ENCODE data around the gene ODR4.
"Not testable (repeated sequence)": the region's sequence is repeated elsewhere in the genome, so short reads cannot be mapped to it uniquely, and the experiment has no call there.

The ODR4 gene

GRCh38 chr1:186390925-186391324 is 15.3 kb downstream of the ODR4 start:
- Histone ChIP-seq H3K4me3 (ENCODE audit: low read depth in 1 of 2, low read length in 2 of 2) (no peak overlapping the region), H3K27ac (ENCODE audit: low read length) (no peak overlapping the region), H3K36me3 (ENCODE audit: control insufficient read depth in 1 of 2, insufficient read depth in 2 of 2, low read length in 2 of 2) (peaks cover 51 to 56% of the 10 kb centered on the region in 2 donors), H3K9me3 (ENCODE audit: control insufficient read depth in 1 of 2, low read length in 2 of 2) (no peaks in the 10 kb centered on the region), H3K4me1 (ENCODE audit: control insufficient read depth in 1 of 2, insufficient read depth in 2 of 2, low read length in 2 of 2) (no peaks in the 10 kb centered on the region), H3K27me3 (ENCODE audit: low read depth, low read length) (no peaks in the 10 kb centered on the region)

- Histone ChIP-seq H3K4me1 (ENCODE audit: control insufficient read depth in 1 of 2, insufficient read depth in 2 of 2, low read length in 2 of 2) (no peaks in the 10 kb centered on the region), H3K27me3 (ENCODE audit: low read depth, low read length) (no peaks in the 10 kb centered on the region), H3K9me3 (ENCODE audit: control insufficient read depth in 1 of 2, low read length in 2 of 2) (no peaks in the 10 kb centered on the region), H3K4me3 (ENCODE audit: low read depth in 1 of 2, low read length in 2 of 2) (no peak overlapping the region), H3K36me3 (ENCODE audit: control insufficient read depth in 1 of 2, insufficient read depth in 2 of 2, low read length in 2 of 2) (peaks cover 53 to 56% of the 10 kb centered on the region in 2 donors), H3K27ac (ENCODE audit: low read length) (no peak overlapping the region)
Observed at GRCh38 chr1:186391841-186392240, 16.2 kb downstream of the ODR4 start.

- not testable (repeated sequence) for H3K4me1 ChIP-seq (ENCODE audit: control insufficient read depth in 1 of 2, insufficient read depth in 2 of 2, low read length in 2 of 2); H3K9me3 ChIP-seq (ENCODE audit: control insufficient read depth in 1 of 2, low read length in 2 of 2); H3K27ac ChIP-seq (ENCODE audit: low read length); H3K27me3 ChIP-seq (ENCODE audit: low read depth, low read length); H3K4me3 ChIP-seq (ENCODE audit: low read depth in 1 of 2, low read length in 2 of 2)
- H3K36me3 ChIP-seq (ENCODE audit: control insufficient read depth in 1 of 2, insufficient read depth in 2 of 2, low read length in 2 of 2) = peaks cover 55 to 61% of the 10 kb centered on the region in 2 donors
Observed at GRCh38 chr1:186392711-186393110, 17.1 kb downstream of the ODR4 start.

GRCh38 chr1:186401446-186401845 is 25.8 kb downstream of the ODR4 start:
- not testable (repeated sequence) for H3K4me3 ChIP-seq (ENCODE audit: low read depth in 1 of 2, low read length in 2 of 2); H3K27me3 ChIP-seq (ENCODE audit: low read depth, low read length); H3K27ac ChIP-seq (ENCODE audit: low read length); H3K9me3 ChIP-seq (ENCODE audit: control insufficient read depth in 1 of 2, low read length in 2 of 2); H3K4me1 ChIP-seq (ENCODE audit: control insufficient read depth in 1 of 2, insufficient read depth in 2 of 2, low read length in 2 of 2)
- peaks cover 15 to 25% of the 10 kb centered on the region in 2 donors for H3K36me3 ChIP-seq (ENCODE audit: control insufficient read depth in 1 of 2, insufficient read depth in 2 of 2, low read length in 2 of 2)

- Histone ChIP-seq H3K9me3 (ENCODE audit: control insufficient read depth in 1 of 2, low read length in 2 of 2) (no peaks in the 10 kb centered on the region), H3K27me3 (ENCODE audit: low read depth, low read length) (no peaks in the 10 kb centered on the region), H3K4me1 (ENCODE audit: control insufficient read depth in 1 of 2, insufficient read depth in 2 of 2, low read length in 2 of 2) (no peaks in the 10 kb centered on the region), H3K27ac (ENCODE audit: low read length) (no peak overlapping the region), H3K36me3 (ENCODE audit: control insufficient read depth in 1 of 2, insufficient read depth in 2 of 2, low read length in 2 of 2) (peaks cover 12 to 19% of the 10 kb centered on the region in 2 donors), H3K4me3 (ENCODE audit: low read depth in 1 of 2, low read length in 2 of 2) (no peak overlapping the region)
Observed at GRCh38 chr1:186403632-186404031, 28.0 kb downstream of the ODR4 start.

GRCh38 chr1:186404454-186405051 is 28.9 kb downstream of the ODR4 start:
- peaks cover 8 to 14% of the 10 kb centered on the region in 2 donors for H3K36me3 ChIP-seq (ENCODE audit: control insufficient read depth in 1 of 2, insufficient read depth in 2 of 2, low read length in 2 of 2)
- no peaks in the 10 kb centered on the region for H3K4me1 ChIP-seq (ENCODE audit: control insufficient read depth in 1 of 2, insufficient read depth in 2 of 2, low read length in 2 of 2)
- no peak overlapping the region for H3K4me3 ChIP-seq (ENCODE audit: low read depth in 1 of 2, low read length in 2 of 2)
- no peaks in the 10 kb centered on the region for H3K9me3 ChIP-seq (ENCODE audit: control insufficient read depth in 1 of 2, low read length in 2 of 2)
- H3K27ac ChIP-seq (ENCODE audit: low read length) = no peak overlapping the region
- no peaks in the 10 kb centered on the region for H3K27me3 ChIP-seq (ENCODE audit: low read depth, low read length)

GRCh38 chr1:186409091-186409490 is 33.5 kb downstream of the ODR4 start:
- H3K27ac ChIP-seq (ENCODE audit: low read length) = no peak overlapping the region
- H3K9me3 ChIP-seq (ENCODE audit: control insufficient read depth in 1 of 2, low read length in 2 of 2) = no peaks in the 10 kb centered on the region
- H3K4me1 ChIP-seq (ENCODE audit: control insufficient read depth in 1 of 2, insufficient read depth in 2 of 2, low read length in 2 of 2) = no peaks in the 10 kb centered on the region
- no peak overlapping the region for H3K4me3 ChIP-seq (ENCODE audit: low read depth in 1 of 2, low read length in 2 of 2)
- H3K27me3 ChIP-seq (ENCODE audit: low read depth, low read length) = no peaks in the 10 kb centered on the region
- H3K36me3 ChIP-seq (ENCODE audit: control insufficient read depth in 1 of 2, insufficient read depth in 2 of 2, low read length in 2 of 2) = peaks cover 13 to 16% of the 10 kb centered on the region in 2 donors

GRCh38 chr1:186413319-186413718 is 37.7 kb downstream of the ODR4 start:
- H3K36me3 ChIP-seq (ENCODE audit: control insufficient read depth in 1 of 2, insufficient read depth in 2 of 2, low read length in 2 of 2) = peaks cover 11 to 16% of the 10 kb centered on the region in 2 donors

GRCh38 chr1:186418503-186418902 is 42.9 kb downstream of the ODR4 start:
- H3K27ac ChIP-seq (ENCODE audit: low read length) = no peak overlapping the region
- H3K36me3 ChIP-seq (ENCODE audit: control insufficient read depth in 1 of 2, insufficient read depth in 2 of 2, low read length in 2 of 2) = peaks cover 15 to 18% of the 10 kb centered on the region in 2 donors

More at GRCh38 chr1:186413319-186413718, 37.7 kb downstream of the ODR4 start:
- no peak overlapping the region for H3K4me3 ChIP-seq (ENCODE audit: low read depth in 1 of 2, low read length in 2 of 2)
- no peaks in the 10 kb centered on the region for H3K9me3 ChIP-seq (ENCODE audit: control insufficient read depth in 1 of 2, low read length in 2 of 2)
- H3K27me3 ChIP-seq (ENCODE audit: low read depth, low read length) = no peaks in the 10 kb centered on the region
- no peaks in the 10 kb centered on the region for H3K4me1 ChIP-seq (ENCODE audit: control insufficient read depth in 1 of 2, insufficient read depth in 2 of 2, low read length in 2 of 2)
- no peak overlapping the region for H3K27ac ChIP-seq (ENCODE audit: low read length)

GRCh38 chr1:186420311-186420710 is 44.7 kb downstream of the ODR4 start:
- Histone ChIP-seq H3K36me3 (ENCODE audit: control insufficient read depth in 1 of 2, insufficient read depth in 2 of 2, low read length in 2 of 2) (peaks cover 13 to 18% of the 10 kb centered on the region in 2 donors), H3K27ac (ENCODE audit: low read length) (peak overlapping the region; percentile 40), H3K4me3 (ENCODE audit: low read depth in 1 of 2, low read length in 2 of 2) (no peak overlapping the region), H3K27me3 (ENCODE audit: low read depth, low read length) (no peaks in the 10 kb centered on the region), H3K4me1 (ENCODE audit: control insufficient read depth in 1 of 2, insufficient read depth in 2 of 2, low read length in 2 of 2) (peaks cover 0 to 5% of the 10 kb centered on the region in 2 donors), H3K9me3 (ENCODE audit: control insufficient read depth in 1 of 2, low read length in 2 of 2) (no peaks in the 10 kb centered on the region)

More at GRCh38 chr1:186418503-186418902, 42.9 kb downstream of the ODR4 start:
- Histone ChIP-seq H3K27me3 (ENCODE audit: low read depth, low read length) (no peaks in the 10 kb centered on the region), H3K4me3 (ENCODE audit: low read depth in 1 of 2, low read length in 2 of 2) (no peak overlapping the region), H3K4me1 (ENCODE audit: control insufficient read depth in 1 of 2, insufficient read depth in 2 of 2, low read length in 2 of 2) (peaks cover 0 to 5% of the 10 kb centered on the region in 2 donors), H3K9me3 (ENCODE audit: control insufficient read depth in 1 of 2, low read length in 2 of 2) (no peaks in the 10 kb centered on the region)

- Histone ChIP-seq H3K27ac (ENCODE audit: low read length) (peak overlapping the region; percentile 40), H3K9me3 (ENCODE audit: control insufficient read depth in 1 of 2, low read length in 2 of 2) (no peaks in the 10 kb centered on the region), H3K36me3 (ENCODE audit: control insufficient read depth in 1 of 2, insufficient read depth in 2 of 2, low read length in 2 of 2) (peaks cover 13% of the 10 kb centered on the region in 2 donors), H3K4me1 (ENCODE audit: control insufficient read depth in 1 of 2, insufficient read depth in 2 of 2, low read length in 2 of 2) (peaks cover 0 to 5% of the 10 kb centered on the region in 2 donors), H3K4me3 (ENCODE audit: low read depth in 1 of 2, low read length in 2 of 2) (no peak overlapping the region), H3K27me3 (ENCODE audit: low read depth, low read length) (no peaks in the 10 kb centered on the region)
Observed at GRCh38 chr1:186420923-186421322, 45.3 kb downstream of the ODR4 start.

- H3K9me3 ChIP-seq (ENCODE audit: control insufficient read depth in 1 of 2, low read length in 2 of 2) = no peaks in the 10 kb centered on the region
- peaks cover 13% of the 10 kb centered on the region in 2 donors for H3K36me3 ChIP-seq (ENCODE audit: control insufficient read depth in 1 of 2, insufficient read depth in 2 of 2, low read length in 2 of 2)
- H3K4me1 ChIP-seq (ENCODE audit: control insufficient read depth in 1 of 2, insufficient read depth in 2 of 2, low read length in 2 of 2) = peaks cover 0 to 5% of the 10 kb centered on the region in 2 donors
- no peak overlapping the region for H3K4me3 ChIP-seq (ENCODE audit: low read depth in 1 of 2, low read length in 2 of 2)
- H3K27ac ChIP-seq (ENCODE audit: low read length) = no peak overlapping the region
- H3K27me3 ChIP-seq (ENCODE audit: low read depth, low read length) = no peaks in the 10 kb centered on the region
Observed at GRCh38 chr1:186421446-186421845, 45.8 kb downstream of the ODR4 start.

Data from muscle layer of duodenum (tissue), 2 donors.